ENCODE results near the gene GRM8. TPM values are rescaled to one million over a fixed set of nuclear protein-coding genes. Genes with fewer than 3 reads are reported as not detected.

The GRM8 gene
- total and polyA plus RNA-seq, 9 of the 15 experiments (the other 6 are each of a cell fraction or from before 2014, with no cell fraction given): 0.13 TPM; not detected in 7

GRCh38 chr7:127153315-127153714 is 99.4 kb downstream of the GRM8 start:
- Histone ChIP-seq H3K9me1 (ENCODE audit: control insufficient read depth, insufficient read depth, low read length) (no peaks in the 10 kb centered on the region), H3K9ac (ENCODE audit: insufficient read depth in 1 of 2, low read depth in 2 of 2, low read length in 2 of 2) (no peak overlapping the region), H3K27me3 (ENCODE audit: control insufficient read depth in 2 of 2, insufficient read depth in 2 of 2, low read length in 2 of 2) (no peaks in the 10 kb centered on the region), H2AFZ (ENCODE audit: low read depth, low read length) (no peak overlapping the region), H3K79me2 (ENCODE audit: control insufficient read depth, insufficient read depth, low read length) (no peaks in the 10 kb centered on the region), H3K4me2 (ENCODE audit: insufficient read depth, low read length) (no peak overlapping the region), H3K9me3 (replicated peaks; ENCODE audit: control insufficient read depth, insufficient read depth, low read depth, low read length) (no peaks in the 10 kb centered on the region), H3K4me3 (no peak overlapping the region), H3K27ac (ENCODE audit: extremely low read depth, low read depth, low read length) (no peak overlapping the region), H3K36me3 (ENCODE audit: control insufficient read depth, insufficient read depth, low read length) (no peaks in the 10 kb centered on the region), H3K4me1 (replicated peaks in 1 of 2; ENCODE audit: control insufficient read depth in 2 of 2, insufficient read depth in 2 of 2, low read length in 2 of 2) (no peaks in the 10 kb centered on the region), H4K20me1 (replicated peaks; ENCODE audit: control insufficient read depth, insufficient read depth, low read length) (no peaks in the 10 kb centered on the region)
- no peak for TF ChIP-seq RCOR1 (IDR thresholded peaks at IDR 0.05; ENCODE audit: borderline replicate concordance in 1 of 2, low read depth in 2 of 2, low read length in 2 of 2)
- peak; percentile 76 for TF ChIP-seq SPI1 (IDR thresholded peaks at IDR 0.05; ENCODE audit: borderline replicate concordance, low read depth, low read length)
- no peak for TF ChIP-seq ZNF592 (IDR thresholded peaks at IDR 0.05)
- in situ Hi-C loops (cut with MboI): no loop called here
- CTCF ChIA-PET (ENCODE audit: low intra/inter-chr PET ratio): no interaction called here
- no peak for DNase-seq (ENCODE audit: extremely low read depth in 1 of 4, low spot score in 3 of 4)
- 1% methylated on average over 3 of the region's 3 CpGs for WGBS (ENCODE audit: insufficient coverage, low coverage, missing lambda C conversion rate)
- intact Hi-C loops (cut with micrococcal nuclease): no loop called here
- no peak for ATAC-seq
- POLR2A ChIA-PET: no interaction called here
- BruUV-seq (replicated peaks): no TSS peak
- FAIRE-seq: no peak

Data from K562 (cell line).